Measurements from ENCODE around the gene NFKB1. TPM values are rescaled to one million over a fixed set of nuclear protein-coding genes. Genes with fewer than 3 reads are reported as not detected.

NFKB1 gene
- total RNA-seq, 2 donors from 2014 or later, result 57.6 to 61.6 TPM

GRCh38 chr4:102535398-102536082 lies 34.4 kb downstream of the NFKB1 start:
- intact Hi-C loops (cut with DNase I), result no loop called here
- H3K27me3 ChIP-seq, result no peaks in the 10 kb centered on the region
- H3K4me3 ChIP-seq, result no peak overlapping the region
- no peaks in the 10 kb centered on the region for H3K4me1 ChIP-seq
- H3K9ac ChIP-seq (ENCODE audit: low read depth in 2 of 2, low read length in 2 of 2), result no peak overlapping the region
- TF ChIP-seq CTCF (IDR thresholded peaks at IDR 0.05), result no peak
- H3K9me3 ChIP-seq, result no peaks in the 10 kb centered on the region
- no peaks in the 10 kb centered on the region for H3K36me3 ChIP-seq
- H3K27ac ChIP-seq, result no peak overlapping the region
- DNase-seq, result no peak

- H3K9ac ChIP-seq (ENCODE audit: low read depth in 2 of 2, low read length in 2 of 2), result no peak overlapping the region
- TF ChIP-seq CTCF (IDR thresholded peaks at IDR 0.05), result no peak
These were observed 35.6 kb downstream of the NFKB1 start for GRCh38 chr4:102536768-102537167.

GRCh38 chr4:102537269-102537668 lies 36.1 kb downstream of the NFKB1 start:
- no peak for DNase-seq
- no peaks in the 10 kb centered on the region for H3K9me3 ChIP-seq
- no peaks in the 10 kb centered on the region for H3K36me3 ChIP-seq
- H3K4me3 ChIP-seq, result no peak overlapping the region
- TF ChIP-seq CTCF (IDR thresholded peaks at IDR 0.05), result no peak
- no peak overlapping the region for H3K27ac ChIP-seq
- no peaks in the 10 kb centered on the region for H3K27me3 ChIP-seq
- intact Hi-C loops (cut with DNase I), result no loop called here
- H3K4me1 ChIP-seq, result no peaks in the 10 kb centered on the region
- H3K9ac ChIP-seq (ENCODE audit: low read depth in 2 of 2, low read length in 2 of 2), result no peak overlapping the region

More at GRCh38 chr4:102536768-102537167, 35.6 kb downstream of the NFKB1 start:
- no peak for DNase-seq
- intact Hi-C loops (cut with DNase I), result no loop called here
- no peaks in the 10 kb centered on the region for H3K4me1 ChIP-seq
- H3K36me3 ChIP-seq, result no peaks in the 10 kb centered on the region
- H3K9me3 ChIP-seq, result no peaks in the 10 kb centered on the region
- no peaks in the 10 kb centered on the region for H3K27me3 ChIP-seq
- H3K27ac ChIP-seq, result no peak overlapping the region
- H3K4me3 ChIP-seq, result no peak overlapping the region

GRCh38 chr4:102541697-102542096 lies 40.5 kb downstream of the NFKB1 start:
- no peaks in the 10 kb centered on the region for H3K4me1 ChIP-seq
- no peaks in the 10 kb centered on the region for H3K27me3 ChIP-seq
- H3K27ac ChIP-seq, result no peak overlapping the region

More at GRCh38 chr4:102541697-102542096, 40.5 kb downstream of the NFKB1 start:
- TF ChIP-seq CTCF (IDR thresholded peaks at IDR 0.05), result no peak
- peak; percentile 23 for DNase-seq
- H3K4me3 ChIP-seq, result no peak overlapping the region
- no peaks in the 10 kb centered on the region for H3K9me3 ChIP-seq
- no peaks in the 10 kb centered on the region for H3K36me3 ChIP-seq
- H3K9ac ChIP-seq (ENCODE audit: low read depth in 2 of 2, low read length in 2 of 2), result no peak overlapping the region
- intact Hi-C loops (cut with DNase I), result no loop called here
